AG09309 (cell line): ENCODE measurements around the gene ZNF266.
A peak's percentile ranks its signal among the peaks of the same experiment; 100 is the strongest.

Source experiments
- DNase-seq: peaks from one replicate; pipeline ENCODE4 v3.0.0-alpha.2; 2010; ENCODE audit warnings: low read depth
- H3K4me3 ChIP-seq: 2 replicates; pipeline ENCODE4 v1.5.1; 2011; ENCODE audit warnings: mild to moderate bottlenecking, low read depth, low read length, moderate library complexity; ENCODE audit not compliant: control insufficient read depth
- CTCF ChIP-seq: IDR thresholded peaks from 2 replicates; pipeline ENCODE4 v1.5.1; 2011; ENCODE audit warnings: mild to moderate bottlenecking, low read depth, low read length, inconsistent platforms; ENCODE audit not compliant: insufficient read depth, control insufficient read depth; ENCODE audit errors: missing control alignments

The ZNF266 gene

DNA sequence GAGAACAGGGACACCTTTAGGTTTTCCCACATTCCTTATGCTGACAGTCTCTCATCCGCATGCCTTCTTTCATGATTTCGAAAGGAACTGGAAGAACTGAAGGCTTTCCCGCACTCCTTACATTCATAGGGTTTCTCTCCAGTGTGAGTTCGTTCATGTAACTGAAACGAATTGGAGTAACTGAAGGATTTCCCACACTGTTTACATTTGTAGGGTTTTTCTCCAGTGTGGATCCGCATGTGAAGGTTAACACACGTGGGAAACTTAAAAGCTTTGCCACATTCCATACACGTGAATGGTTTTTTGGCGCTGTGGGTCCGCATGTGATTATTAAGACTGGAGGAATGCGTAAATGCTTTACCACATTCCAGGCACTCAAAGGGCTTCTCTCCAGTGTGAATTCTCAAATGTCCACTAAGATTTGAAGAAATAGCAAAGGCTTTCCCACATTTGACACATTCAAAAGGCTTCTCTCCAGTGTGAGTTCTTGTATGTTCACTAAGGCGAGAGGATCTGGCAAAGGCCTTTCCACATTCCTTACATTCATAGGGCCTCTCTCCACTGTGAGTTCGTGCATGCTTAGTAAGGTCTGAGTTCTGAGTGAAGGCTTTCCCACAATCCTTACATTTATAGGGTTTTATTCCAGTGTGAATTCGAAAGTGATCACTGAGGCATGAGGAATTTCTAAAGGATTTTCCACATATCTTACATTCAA lies 22.0 kb downstream of the ZNF266 start:
- no peak for TF ChIP-seq CTCF
- H3K4me3 ChIP-seq: no peak overlapping the region
- DNase-seq: no peak

- DNase-seq: no peak
- H3K4me3 ChIP-seq: peak overlapping the region; percentile 95; the same call in 1 of the 2 replicates
- no peak for TF ChIP-seq CTCF
Observed at GRCh38 chr19:9407827-9408226, 27.5 kb downstream of the ZNF266 start.

- H3K4me3 ChIP-seq: peak overlapping the region; percentile 95
- no peak for TF ChIP-seq CTCF
- DNase-seq: peak; percentile 46
Observed at GRCh38 chr19:9406798-9407352, 28.5 kb downstream of the ZNF266 start.

DNA sequence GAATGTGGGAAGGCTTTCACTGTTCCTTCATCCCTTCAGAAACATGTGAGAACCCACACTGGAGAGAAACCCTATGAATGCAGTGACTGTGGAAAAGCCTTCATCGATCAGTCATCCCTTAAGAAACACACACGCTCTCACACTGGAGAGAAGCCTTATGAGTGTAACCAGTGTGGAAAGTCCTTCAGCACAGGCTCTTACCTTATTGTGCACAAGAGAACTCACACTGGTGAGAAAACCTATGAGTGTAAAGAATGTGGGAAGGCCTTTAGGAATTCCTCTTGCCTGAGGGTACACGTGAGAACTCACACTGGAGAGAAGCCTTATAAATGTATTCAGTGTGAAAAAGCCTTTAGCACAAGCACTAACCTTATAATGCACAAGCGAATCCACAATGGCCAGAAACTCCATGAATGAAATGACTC lies 54.0 kb downstream of the ZNF266 start:
- no peak for DNase-seq
- TF ChIP-seq CTCF: no peak
- no peak overlapping the region for H3K4me3 ChIP-seq

- DNase-seq: no peak
- TF ChIP-seq CTCF: no peak
Observed at GRCh38 chr19:9370738-9371619, 64.4 kb downstream of the ZNF266 start.

GRCh38 chr19:9362905-9363304 lies 72.5 kb downstream of the ZNF266 start, which contains the start of gene ZNF177:
TSS of gene ZNF177 (plus strand) at chr19:9363013. CDS start at chr19:9378312, 15,299 bp downstream.
- DNase-seq: no peak
- no peak for TF ChIP-seq CTCF
- H3K4me3 ChIP-seq: peak within 1 kb of the TSS; percentile 44

More at GRCh38 chr19:9370738-9371619, 64.4 kb downstream of the ZNF266 start:
- H3K4me3 ChIP-seq: no peak overlapping the region
